SK-N-SH treated with all-trans-retinoic acid at 6 μM for 48 hours (cell line): ENCODE data around the gene C15orf40.
"Not testable (repeated sequence)": the region's sequence is repeated elsewhere in the genome, so short reads cannot be mapped to it uniquely, and the experiment has no call there.

Experiments used
- ATAC-seq: fragments of 200-7000 bp; cut with Tn5 transposase; 3 replicates; pipeline ENCODE4 v1.9.1; 2020; ENCODE audit warnings: mild to moderate bottlenecking, moderate library complexity
- BACH2 ChIP-seq: fragments of 250-450 bp; sonication (Bioruptor Pico); IDR thresholded peaks from 2 replicates; pipeline ENCODE4 v1.9.0; 2021; ENCODE audit warnings: mild to moderate bottlenecking, borderline replicate concordance
- CREB5 ChIP-seq: fragments of 250-450 bp; sonication (Bioruptor Pico); IDR thresholded peaks from 2 replicates; pipeline ENCODE4 v1.5.1; 2020; ENCODE audit warnings: low read depth, mild to moderate bottlenecking, moderate library complexity
- CSDC2 ChIP-seq: fragments of 250-450 bp; sonication (Bioruptor Pico); IDR thresholded peaks from 2 replicates; pipeline ENCODE4 v1.5.0; 2020; ENCODE audit warnings: mild to moderate bottlenecking, moderate library complexity
- CSRNP3 ChIP-seq: fragments of 250-450 bp; sonication (Bioruptor Pico); IDR thresholded peaks from 2 replicates; pipeline ENCODE4 v1.5.1; 2021; ENCODE audit warnings: mild to moderate bottlenecking, moderate library complexity
- ESRRG ChIP-seq: fragments of 250-450 bp; sonication (Bioruptor Pico); IDR thresholded peaks from 2 replicates; pipeline ENCODE4 v1.6.1; 2021; ENCODE audit warnings: mild to moderate bottlenecking
- GLIS3 ChIP-seq: fragments of 250-450 bp; sonication (Bioruptor Pico); IDR thresholded peaks from 2 replicates; pipeline ENCODE4 v1.5.0; 2020; ENCODE audit warnings: mild to moderate bottlenecking, moderate library complexity
- ISL1 ChIP-seq: fragments of 250-450 bp; sonication (Bioruptor Pico); IDR thresholded peaks from 2 replicates; pipeline ENCODE4 v2.1.2; 2022; ENCODE audit warnings: mild to moderate bottlenecking, moderate library complexity
- OSR1 ChIP-seq: fragments of 250-450 bp; sonication (Bioruptor Pico); IDR thresholded peaks from 2 replicates; pipeline ENCODE4 v1.8.0; 2022; ENCODE audit warnings: moderate library complexity, mild to moderate bottlenecking, inconsistent platforms
- PATZ1 ChIP-seq: fragments of 250-450 bp; sonication (Bioruptor Pico); IDR thresholded peaks from 2 replicates; pipeline ENCODE4 v1.8.0; 2020; ENCODE audit warnings: mild to moderate bottlenecking, moderate library complexity, borderline replicate concordance
- POU6F1 ChIP-seq: fragments of 250-450 bp; sonication (Bioruptor Pico); IDR thresholded peaks from 2 replicates; pipeline ENCODE4 v1.8.0; 2021; ENCODE audit warnings: low read depth, mild to moderate bottlenecking, moderate library complexity, borderline replicate concordance
- PPARA ChIP-seq: fragments of 250-450 bp; sonication (Bioruptor Pico); IDR thresholded peaks from 2 replicates; pipeline ENCODE4 v1.5.0; 2020; ENCODE audit warnings: mild to moderate bottlenecking, borderline replicate concordance
- RARB ChIP-seq: fragments of 250-450 bp; sonication (Bioruptor Pico); IDR thresholded peaks from 2 replicates; pipeline ENCODE4 v1.8.0; 2021; ENCODE audit warnings: mild to moderate bottlenecking, moderate library complexity
- SNAI2 ChIP-seq: fragments of 250-450 bp; sonication (Bioruptor Pico); IDR thresholded peaks from 2 replicates; pipeline ENCODE4 v1.5.0; 2020; ENCODE audit warnings: mild to moderate bottlenecking, moderate library complexity
- TCF4 ChIP-seq: fragments of 250-450 bp; sonication (Bioruptor Pico); IDR thresholded peaks from 2 replicates; pipeline ENCODE4 v1.8.0; 2021; ENCODE audit warnings: mild to moderate bottlenecking, moderate library complexity, borderline replicate concordance
- TOX ChIP-seq: fragments of 250-450 bp; sonication (Bioruptor Pico); IDR thresholded peaks from 2 replicates; pipeline ENCODE4 v1.8.0; 2021; ENCODE audit warnings: mild to moderate bottlenecking, moderate library complexity, borderline replicate concordance
- ZC3H10 ChIP-seq: fragments of 250-450 bp; sonication (Bioruptor Pico); IDR thresholded peaks from 2 replicates; pipeline ENCODE4 v1.5.1; 2021; ENCODE audit warnings: mild to moderate bottlenecking, moderate library complexity
- ZFP3 ChIP-seq: fragments of 250-450 bp; sonication (Bioruptor Pico); IDR thresholded peaks from 2 replicates; pipeline ENCODE4 v1.5.0; 2020; ENCODE audit warnings: mild to moderate bottlenecking, moderate library complexity
- ZFP30 ChIP-seq: fragments of 450-650 bp; formaldehyde crosslinking; IDR thresholded peaks from 2 replicates; pipeline ENCODE4 v1.5.0; 2022; ENCODE audit warnings: mild to moderate bottlenecking, moderate library complexity
- ZNF565 ChIP-seq: fragments of 450-650 bp; formaldehyde crosslinking; conservative IDR thresholded peaks from 2 replicates; pipeline ENCODE4 v1.5.0; 2020; ENCODE audit warnings: low read depth, mild to moderate bottlenecking, moderate library complexity
- ZNF8 ChIP-seq: fragments of 450-650 bp; formaldehyde crosslinking; IDR thresholded peaks from 2 replicates; pipeline ENCODE4 v1.5.0; 2020; ENCODE audit warnings: mild to moderate bottlenecking, moderate library complexity

C15orf40 gene

GRCh38 chr15:83036253-83036652, 24.8 kb upstream of the C15orf40 start:
- no peak for ATAC-seq
- no peak for TF ChIP-seq ESRRG (CRISPR knock-in tag)
- TF ChIP-seq CSRNP3: no peak
- no peak for TF ChIP-seq CSDC2 (CRISPR knock-in tag)
- TF ChIP-seq RARB (CRISPR knock-in tag): no peak
- TF ChIP-seq GLIS3 (CRISPR knock-in tag): no peak
- TF ChIP-seq PATZ1: no peak
- no peak for TF ChIP-seq ZFP30 (CRISPR knock-in tag)
- TF ChIP-seq SNAI2: no peak
- TF ChIP-seq OSR1 (CRISPR knock-in tag): no peak
- no peak for TF ChIP-seq BACH2
- TF ChIP-seq ZFP3 (CRISPR knock-in tag): no peak
- no peak for TF ChIP-seq PPARA (CRISPR knock-in tag)
- no peak for TF ChIP-seq TCF4 (CRISPR knock-in tag)
- TF ChIP-seq ZC3H10 (CRISPR knock-in tag): no peak
- no peak for TF ChIP-seq ISL1
- TF ChIP-seq ZNF8 (CRISPR knock-in tag): no peak
- TF ChIP-seq ZNF565 (CRISPR knock-in tag): no peak
- no peak for TF ChIP-seq POU6F1 (CRISPR knock-in tag)
- TF ChIP-seq CREB5 (CRISPR knock-in tag): no peak

GRCh38 chr15:83031234-83031633, 19.8 kb upstream of the C15orf40 start:
- peak; percentile 75 for TF ChIP-seq ZNF8 (CRISPR knock-in tag)
- not testable (repeated sequence) for ATAC-seq

GRCh38 chr15:83030021-83030420, 18.6 kb upstream of the C15orf40 start:
- TF ChIP-seq SNAI2 (no peak), POU6F1 (CRISPR knock-in tag) (no peak), TOX (CRISPR knock-in tag) (no peak), ISL1 (no peak), ZC3H10 (CRISPR knock-in tag) (no peak), ZFP3 (CRISPR knock-in tag) (no peak), OSR1 (CRISPR knock-in tag) (no peak), RARB (CRISPR knock-in tag) (no peak), ZNF565 (CRISPR knock-in tag) (no peak), CSRNP3 (no peak), ESRRG (CRISPR knock-in tag) (no peak), GLIS3 (CRISPR knock-in tag) (no peak), ZFP30 (CRISPR knock-in tag) (no peak), ZNF8 (CRISPR knock-in tag) (no peak)
- ATAC-seq: peak; percentile 46; the same call in 1 of the 3 replicates
